ENCODE results near the gene CLNK.

The CLNK gene

GRCh38 chr4:10466161-10466560 lies 218.4 kb downstream of the CLNK start:
- TF ChIP-seq, protein P1, sequence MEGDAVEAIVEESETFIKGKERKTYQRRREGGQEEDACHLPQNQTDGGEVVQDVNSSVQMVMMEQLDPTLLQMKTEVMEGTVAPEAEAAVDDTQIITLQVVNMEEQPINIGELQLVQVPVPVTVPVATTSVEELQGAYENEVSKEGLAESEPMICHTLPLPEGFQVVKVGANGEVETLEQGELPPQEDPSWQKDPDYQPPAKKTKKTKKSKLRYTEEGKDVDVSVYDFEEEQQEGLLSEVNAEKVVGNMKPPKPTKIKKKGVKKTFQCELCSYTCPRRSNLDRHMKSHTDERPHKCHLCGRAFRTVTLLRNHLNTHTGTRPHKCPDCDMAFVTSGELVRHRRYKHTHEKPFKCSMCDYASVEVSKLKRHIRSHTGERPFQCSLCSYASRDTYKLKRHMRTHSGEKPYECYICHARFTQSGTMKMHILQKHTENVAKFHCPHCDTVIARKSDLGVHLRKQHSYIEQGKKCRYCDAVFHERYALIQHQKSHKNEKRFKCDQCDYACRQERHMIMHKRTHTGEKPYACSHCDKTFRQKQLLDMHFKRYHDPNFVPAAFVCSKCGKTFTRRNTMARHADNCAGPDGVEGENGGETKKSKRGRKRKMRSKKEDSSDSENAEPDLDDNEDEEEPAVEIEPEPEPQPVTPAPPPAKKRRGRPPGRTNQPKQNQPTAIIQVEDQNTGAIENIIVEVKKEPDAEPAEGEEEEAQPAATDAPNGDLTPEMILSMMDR (conservative IDR thresholded peaks at IDR 0.05; ENCODE audit: low read depth, low read length) = no peak
- Histone ChIP-seq H3K9ac (no peak overlapping the region), H3K4me3 (IDR thresholded peaks at IDR 0.05; ENCODE audit: insufficient read depth, low read depth, low read length) (no peak overlapping the region), H4K20me1 (ENCODE audit: insufficient read depth) (no peaks in the 10 kb centered on the region), H3K36me3 (ENCODE audit: insufficient read depth) (no peaks in the 10 kb centered on the region), H3K27ac (no peak overlapping the region), H3K4me1 (ENCODE audit: low read depth, poor library complexity, severe bottlenecking) (no peaks in the 10 kb centered on the region), H3K4me2 (no peak overlapping the region), H3K27me3 (ENCODE audit: insufficient read depth, low read depth) (no peaks in the 10 kb centered on the region), H3K79me2 (ENCODE audit: insufficient read depth, low read depth) (no peaks in the 10 kb centered on the region), H2AFZ (ENCODE audit: low read depth) (no peak overlapping the region)

GRCh38 chr4:10462876-10463275 lies 221.7 kb downstream of the CLNK start:
- Histone ChIP-seq H3K79me2 (ENCODE audit: insufficient read depth, low read depth) (no peaks in the 10 kb centered on the region), H3K9ac (no peak overlapping the region), H3K36me3 (ENCODE audit: insufficient read depth) (no peaks in the 10 kb centered on the region), H4K20me1 (ENCODE audit: insufficient read depth) (no peaks in the 10 kb centered on the region), H3K27ac (no peak overlapping the region), H3K4me3 (IDR thresholded peaks at IDR 0.05; ENCODE audit: insufficient read depth, low read depth, low read length) (no peak overlapping the region), H3K27me3 (ENCODE audit: insufficient read depth, low read depth) (no peaks in the 10 kb centered on the region), H3K4me1 (ENCODE audit: low read depth, poor library complexity, severe bottlenecking) (no peaks in the 10 kb centered on the region), H2AFZ (ENCODE audit: low read depth) (no peak overlapping the region), H3K4me2 (no peak overlapping the region)
- TF ChIP-seq, protein P1 (conservative IDR thresholded peaks at IDR 0.05; ENCODE audit: low read depth, low read length) = no peak

DNA sequence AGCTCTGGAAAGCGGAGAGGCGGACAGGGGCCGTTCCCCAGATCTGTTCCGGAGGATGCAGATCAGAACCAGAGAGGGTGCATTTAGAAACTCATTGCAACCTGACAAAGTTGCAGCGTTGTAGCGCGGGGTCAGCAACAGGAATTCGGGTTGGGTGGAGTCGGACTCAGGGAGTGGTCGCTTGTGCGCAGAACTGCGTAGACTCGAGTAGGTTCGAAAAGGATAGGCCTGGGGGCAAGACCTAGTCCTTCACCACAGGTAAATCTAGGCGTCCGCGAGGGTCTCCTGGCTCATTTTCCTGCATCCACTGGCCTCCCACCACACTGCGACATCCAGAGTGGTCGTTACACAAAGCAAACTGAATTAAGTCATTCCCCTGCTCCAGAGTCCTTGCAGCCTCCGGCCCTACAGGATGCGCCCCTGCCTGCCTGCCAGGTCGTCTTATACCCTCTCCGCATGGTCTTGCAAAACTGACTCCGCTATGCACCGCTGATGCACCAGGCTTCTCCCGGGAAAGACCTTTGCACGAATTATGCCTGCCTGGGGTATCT lies 222.6 kb downstream of the CLNK start:
- TF ChIP-seq, protein P1 (conservative IDR thresholded peaks at IDR 0.05; ENCODE audit: low read depth, low read length) = no peak
- H3K4me3 ChIP-seq (IDR thresholded peaks at IDR 0.05; ENCODE audit: insufficient read depth, low read depth, low read length) = no peak overlapping the region
- peaks cover 3% of the 10 kb centered on the region for H3K4me1 ChIP-seq (ENCODE audit: low read depth, poor library complexity, severe bottlenecking)
- H3K9ac ChIP-seq = no peak overlapping the region
- H2AFZ ChIP-seq (ENCODE audit: low read depth) = no peak overlapping the region
- H4K20me1 ChIP-seq (ENCODE audit: insufficient read depth) = no peaks in the 10 kb centered on the region
- no peak overlapping the region for H3K4me2 ChIP-seq
- no peaks in the 10 kb centered on the region for H3K79me2 ChIP-seq (ENCODE audit: insufficient read depth, low read depth)
- no peak overlapping the region for H3K27ac ChIP-seq
- no peaks in the 10 kb centered on the region for H3K27me3 ChIP-seq (ENCODE audit: insufficient read depth, low read depth)
- no peaks in the 10 kb centered on the region for H3K36me3 ChIP-seq (ENCODE audit: insufficient read depth)

DNA sequence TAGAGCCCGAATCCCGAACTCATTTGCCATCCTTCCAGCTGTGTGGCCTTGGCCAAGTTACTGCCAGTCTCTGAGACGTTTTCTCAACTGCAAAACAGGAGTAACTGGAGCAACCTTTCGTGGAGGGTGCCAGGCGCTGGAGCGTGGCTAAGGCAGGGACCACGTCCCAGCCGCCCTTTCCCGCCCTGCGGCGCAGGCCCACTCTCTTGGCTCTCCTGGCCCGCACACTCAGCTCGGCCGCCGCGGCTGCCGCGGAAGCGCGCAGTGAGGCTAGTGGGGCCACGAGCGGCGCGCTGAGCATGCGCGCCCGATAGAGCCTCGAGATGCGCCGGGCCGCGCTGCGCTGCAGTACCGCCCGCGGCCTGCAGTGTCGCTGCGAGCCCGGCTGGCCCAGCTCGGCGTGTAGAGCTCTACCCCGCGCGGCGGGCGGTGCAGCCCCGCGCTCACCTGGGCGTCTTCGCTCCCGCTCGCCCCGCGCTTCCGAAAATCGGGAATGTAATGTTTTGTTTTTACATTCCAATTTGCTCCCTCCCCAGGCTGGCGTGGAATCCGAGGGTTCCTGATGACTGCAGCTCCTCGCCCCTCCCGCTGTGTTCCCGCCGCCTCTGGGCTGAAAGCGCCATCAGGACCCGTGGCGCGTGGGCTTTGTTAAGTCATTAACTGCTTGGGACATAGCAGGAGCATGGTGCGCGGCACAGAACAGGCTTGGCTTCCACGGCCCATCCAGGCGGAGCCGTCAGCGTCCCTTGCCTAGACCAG lies 223.3 kb downstream of the CLNK start:
- H4K20me1 ChIP-seq (ENCODE audit: insufficient read depth) = no peaks in the 10 kb centered on the region
- TF ChIP-seq, protein P1 (conservative IDR thresholded peaks at IDR 0.05; ENCODE audit: low read depth, low read length) = no peak
- H3K36me3 ChIP-seq (ENCODE audit: insufficient read depth) = no peaks in the 10 kb centered on the region
- no peak overlapping the region for H3K9ac ChIP-seq
- no peaks in the 10 kb centered on the region for H3K27me3 ChIP-seq (ENCODE audit: insufficient read depth, low read depth)
- no peak overlapping the region for H3K4me2 ChIP-seq
- peaks cover 3% of the 10 kb centered on the region for H3K4me1 ChIP-seq (ENCODE audit: low read depth, poor library complexity, severe bottlenecking)
- no peaks in the 10 kb centered on the region for H3K79me2 ChIP-seq (ENCODE audit: insufficient read depth, low read depth)
- H2AFZ ChIP-seq (ENCODE audit: low read depth) = no peak overlapping the region
- H3K4me3 ChIP-seq (IDR thresholded peaks at IDR 0.05; ENCODE audit: insufficient read depth, low read depth, low read length) = no peak overlapping the region
- H3K27ac ChIP-seq = no peak overlapping the region
